ENCODE measurements around the gene POLR3H.

DNA sequence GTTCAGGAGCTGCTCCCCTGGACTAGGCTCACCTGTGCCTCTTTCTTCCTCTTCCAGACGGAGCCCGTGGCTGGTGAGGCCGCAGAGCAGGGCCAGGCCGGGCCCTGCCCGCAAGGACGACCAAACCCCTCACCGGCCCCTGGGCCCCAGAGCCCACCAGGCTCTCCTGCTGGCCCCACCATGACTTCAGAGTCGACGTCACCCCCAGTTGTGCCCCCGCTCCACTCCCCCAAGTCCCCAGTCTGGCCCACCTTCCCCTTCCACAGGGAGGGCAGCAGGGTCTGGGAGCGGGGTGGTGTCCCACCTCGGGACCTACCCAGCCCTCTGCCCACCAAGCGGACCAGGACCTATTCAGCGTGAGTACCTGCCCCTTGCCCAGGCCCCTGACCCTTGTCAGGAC is 27.5 kb upstream of the POLR3H start:
- TF ChIP-seq GATA2 (IDR thresholded peaks at IDR 0.05; ENCODE audit: low read depth, low read length) (no peak), GATA3 (IDR thresholded peaks at IDR 0.05; ENCODE audit: low read depth, low read length) (no peak)

All from SH-SY5Y (cell line).